K562 (cell line): ENCODE results near the gene GRIN2D. TPM values are rescaled to one million over a fixed set of nuclear protein-coding genes. Genes with fewer than 3 reads are reported as not detected.
A peak's percentile ranks its signal among the peaks of the same experiment; 100 is the strongest.

Experiments used
- CBX2 ChIP-seq: fragments of 200-600 bp; sonication (generic); IDR thresholded peaks from one replicate; pipeline ENCODE4 v1.6.1; 2012; ENCODE audit warnings: mild to moderate bottlenecking, low read length, inconsistent platforms; ENCODE audit not compliant: insufficient read depth, poor library complexity, severe bottlenecking
- CHCHD3 ChIP-seq: fragments of 250-450 bp; sonication (Bioruptor Pico); IDR thresholded peaks from 2 replicates; pipeline ENCODE4 v2.1.2; 2022; ENCODE audit warnings: mild to moderate bottlenecking
- FOXA1 ChIP-seq: fragments of 450-650 bp; IDR thresholded peaks from 2 replicates; pipeline ENCODE4 v1.6.1; 2016; ENCODE audit warnings: mild to moderate bottlenecking, borderline replicate concordance
- HMGN3 ChIP-seq: IDR thresholded peaks from 2 replicates; pipeline ENCODE4 v1.6.1; 2011; ENCODE audit warnings: borderline replicate concordance, low read depth, mild to moderate bottlenecking, mixed read lengths, low read length; ENCODE audit not compliant: insufficient read length; ENCODE audit errors: extremely low read depth
- JUND ChIP-seq, 2 experiments: IDR thresholded peaks; 2 replicates in 1 of 2; 3 replicates in 1 of 2; pipeline ENCODE4 v1.6.1; 2011; ENCODE audit warnings: borderline replicate concordance in 2 of 2, low read depth in 2 of 2, low read length in 2 of 2, improper control_type of control experiment in 1 of 2, missing biosample characterization in 1 of 2, missing genetic modification characterization in 1 of 2, missing genetic modification reagents in 1 of 2
- KAT2B ChIP-seq: IDR thresholded peaks from one replicate; pipeline ENCODE4 v1.6.1; 2012; ENCODE audit warnings: low read depth, mild to moderate bottlenecking, control low read depth, inconsistent platforms, low read length, moderate library complexity
- NUFIP1 ChIP-seq: fragments of 450-650 bp; IDR thresholded peaks from 2 replicates; pipeline ENCODE4 v1.6.1; 2018; ENCODE audit not compliant: partially characterized antibody
- SLC30A9 ChIP-seq: fragments of 250-450 bp; sonication (Bioruptor Pico); IDR thresholded peaks from 2 replicates; pipeline ENCODE4 v1.8.0; 2022; ENCODE audit warnings: mild to moderate bottlenecking, moderate library complexity
- SRF ChIP-seq, 2 experiments: fragments of 250-450, 450-650 bp in 1 of 2; sonication (Bioruptor Pico) in 1 of 2; sonication (generic) in 1 of 2; formaldehyde crosslinking; IDR thresholded peaks; 2 replicates each; pipeline versions ENCODE4 v1.5.0 to v1.5.1; 2020 to 2022; ENCODE audit warnings: mild to moderate bottlenecking in 1 of 2, missing genetic modification reagents in 1 of 2
- ZBED1 ChIP-seq: IDR thresholded peaks from 2 replicates; pipeline ENCODE4 v1.6.1; 2014
- ZKSCAN1 ChIP-seq: fragments of 150-350 bp; IDR thresholded peaks from 2 replicates; pipeline ENCODE4 v1.6.1; 2016; ENCODE audit warnings: low read depth, low read length
- ZNF143 ChIP-seq: sonication (generic); formaldehyde crosslinking; IDR thresholded peaks from 2 replicates; pipeline ENCODE4 v1.9.0; 2022; ENCODE audit warnings: mild to moderate bottlenecking, missing genetic modification reagents
- ZNF511 ChIP-seq: sonication (generic); formaldehyde crosslinking; IDR thresholded peaks from 2 replicates; pipeline ENCODE4 v1.8.0; 2022; ENCODE audit warnings: mild to moderate bottlenecking, missing genetic modification reagents
- polyA plus RNA-seq, 8 experiments: library from polyadenylated mRNA; depleted of rRNA in 4 of 8; stranded (reverse) in 5 of 8; unstranded in 3 of 8; fragments of >200 nt; fragmentation: Nextera tagmentation in 2 of 8; fragmentation: Illumina TruSeq in 1 of 8; extraction: Ambion mirVana in 2 of 8; extraction: Trizol in 1 of 8; gene quantifications; 2 replicates each; pipeline versions ENCODE4 v1.2.1 to v1.2.3, GENCODE V29; 2011 to 2014; ENCODE audit warnings: inconsistent platforms in 1 of 8, missing spikeins in 1 of 8
- total RNA-seq, 7 experiments: library from RNA; depleted of rRNA in 6 of 7; stranded (reverse); fragments of >200 nt in 6 of 7; fragmentation: Illumina TruSeq in 2 of 7; extraction: Trizol in 2 of 7; gene quantifications; 2 replicates each; pipeline versions ENCODE4 v1.2.1 to v1.2.3, GENCODE V29; 2011 to 2021; ENCODE audit warnings: low replicate concordance in 1 of 7
- TF ChIP-seq, protein P1 (sequence below): fragments of 250-450 bp; sonication (Bioruptor Pico); IDR thresholded peaks from 2 replicates; pipeline ENCODE4 v1.4.0; 2020
- TF ChIP-seq, protein P2 (sequence below): fragments of 250-450 bp; sonication (Bioruptor Pico); IDR thresholded peaks from 2 replicates; pipeline ENCODE4 v1.8.0; 2022; ENCODE audit warnings: moderate library complexity, mild to moderate bottlenecking, inconsistent platforms
- TF ChIP-seq, protein P3 (sequence below): sonication (generic); formaldehyde crosslinking; IDR thresholded peaks from 2 replicates; pipeline ENCODE4 v1.8.0; 2022; ENCODE audit warnings: missing genetic modification reagents, mild to moderate bottlenecking, moderate library complexity, borderline replicate concordance

Gene GRIN2D
- total and polyA plus RNA-seq, 9 of the 15 experiments (the other 6 are each of a cell fraction or from before 2014, with no cell fraction given), result 0.32 to 31.5 (median 1.8) TPM

GRCh38 chr19:48363810-48364597, 29.5 kb upstream of the GRIN2D start, which contains the start of the genes SYNGR4 and TMEM143 (continued):
- TF ChIP-seq, protein P1, sequence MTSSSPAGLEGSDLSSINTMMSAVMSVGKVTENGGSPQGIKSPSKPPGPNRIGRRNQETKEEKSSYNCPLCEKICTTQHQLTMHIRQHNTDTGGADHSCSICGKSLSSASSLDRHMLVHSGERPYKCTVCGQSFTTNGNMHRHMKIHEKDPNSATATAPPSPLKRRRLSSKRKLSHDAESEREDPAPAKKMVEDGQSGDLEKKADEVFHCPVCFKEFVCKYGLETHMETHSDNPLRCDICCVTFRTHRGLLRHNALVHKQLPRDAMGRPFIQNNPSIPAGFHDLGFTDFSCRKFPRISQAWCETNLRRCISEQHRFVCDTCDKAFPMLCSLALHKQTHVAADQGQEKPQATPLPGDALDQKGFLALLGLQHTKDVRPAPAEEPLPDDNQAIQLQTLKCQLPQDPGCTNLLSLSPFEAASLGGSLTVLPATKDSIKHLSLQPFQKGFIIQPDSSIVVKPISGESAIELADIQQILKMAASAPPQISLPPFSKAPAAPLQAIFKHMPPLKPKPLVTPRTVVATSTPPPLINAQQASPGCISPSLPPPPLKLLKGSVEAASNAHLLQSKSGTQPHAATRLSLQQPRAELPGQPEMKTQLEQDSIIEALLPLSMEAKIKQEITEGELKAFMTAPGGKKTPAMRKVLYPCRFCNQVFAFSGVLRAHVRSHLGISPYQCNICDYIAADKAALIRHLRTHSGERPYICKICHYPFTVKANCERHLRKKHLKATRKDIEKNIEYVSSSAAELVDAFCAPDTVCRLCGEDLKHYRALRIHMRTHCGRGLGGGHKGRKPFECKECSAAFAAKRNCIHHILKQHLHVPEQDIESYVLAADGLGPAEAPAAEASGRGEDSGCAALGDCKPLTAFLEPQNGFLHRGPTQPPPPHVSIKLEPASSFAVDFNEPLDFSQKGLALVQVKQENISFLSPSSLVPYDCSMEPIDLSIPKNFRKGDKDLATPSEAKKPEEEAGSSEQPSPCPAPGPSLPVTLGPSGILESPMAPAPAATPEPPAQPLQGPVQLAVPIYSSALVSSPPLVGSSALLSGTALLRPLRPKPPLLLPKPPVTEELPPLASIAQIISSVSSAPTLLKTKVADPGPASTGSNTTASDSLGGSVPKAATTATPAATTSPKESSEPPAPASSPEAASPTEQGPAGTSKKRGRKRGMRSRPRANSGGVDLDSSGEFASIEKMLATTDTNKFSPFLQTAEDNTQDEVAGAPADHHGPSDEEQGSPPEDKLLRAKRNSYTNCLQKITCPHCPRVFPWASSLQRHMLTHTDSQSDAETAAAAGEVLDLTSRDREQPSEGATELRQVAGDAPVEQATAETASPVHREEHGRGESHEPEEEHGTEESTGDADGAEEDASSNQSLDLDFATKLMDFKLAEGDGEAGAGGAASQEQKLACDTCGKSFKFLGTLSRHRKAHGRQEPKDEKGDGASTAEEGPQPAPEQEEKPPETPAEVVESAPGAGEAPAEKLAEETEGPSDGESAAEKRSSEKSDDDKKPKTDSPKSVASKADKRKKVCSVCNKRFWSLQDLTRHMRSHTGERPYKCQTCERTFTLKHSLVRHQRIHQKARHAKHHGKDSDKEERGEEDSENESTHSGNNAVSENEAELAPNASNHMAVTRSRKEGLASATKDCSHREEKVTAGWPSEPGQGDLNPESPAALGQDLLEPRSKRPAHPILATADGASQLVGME (CRISPR knock-in tag), result no peak
- TF ChIP-seq CBX2 (no peak), SLC30A9 (CRISPR knock-in tag) (no peak), KAT2B (no peak), ZKSCAN1 (0 out of 2 replicates have a peak, but pooled peaks have one; percentile 24), FOXA1 (no peak), JUND (IDR thresholded peaks at IDR 0.05; ENCODE audit: borderline replicate concordance, low read depth, low read length) (peak; percentile 70), JUND (tag; IDR thresholded peaks at IDR 0.05; ENCODE audit: borderline replicate concordance, low read depth, low read length) (peak; percentile 3; the same call in 1 of the 3 replicates), NUFIP1 (no peak), ZBED1 (no peak), ZNF511 (CRISPR knock-in tag) (peak; percentile 4; the same call in 1 of the 2 replicates), SRF (CRISPR knock-in tag; IDR thresholded peaks at IDR 0.05) (no peak), CHCHD3 (CRISPR knock-in tag) (0 out of 2 replicates have a peak, but pooled peaks have one; percentile 55), ZNF143 (CRISPR knock-in tag) (no peak), HMGN3 (peak; percentile 66)
- TF ChIP-seq, protein P2, sequence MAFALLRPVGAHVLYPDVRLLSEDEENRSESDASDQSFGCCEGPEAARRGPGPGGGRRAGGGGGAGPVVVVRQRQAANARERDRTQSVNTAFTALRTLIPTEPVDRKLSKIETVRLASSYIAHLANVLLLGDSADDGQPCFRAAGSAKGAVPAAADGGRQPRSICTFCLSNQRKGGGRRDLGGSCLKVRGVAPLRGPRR (CRISPR knock-in tag), result 0 out of 2 replicates have a peak, but pooled peaks have one; percentile 54
- TF ChIP-seq, protein P3, sequence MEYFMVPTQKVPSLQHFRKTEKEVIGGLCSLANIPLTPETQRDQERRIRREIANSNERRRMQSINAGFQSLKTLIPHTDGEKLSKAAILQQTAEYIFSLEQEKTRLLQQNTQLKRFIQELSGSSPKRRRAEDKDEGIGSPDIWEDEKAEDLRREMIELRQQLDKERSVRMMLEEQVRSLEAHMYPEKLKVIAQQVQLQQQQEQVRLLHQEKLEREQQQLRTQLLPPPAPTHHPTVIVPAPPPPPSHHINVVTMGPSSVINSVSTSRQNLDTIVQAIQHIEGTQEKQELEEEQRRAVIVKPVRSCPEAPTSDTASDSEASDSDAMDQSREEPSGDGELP (CRISPR knock-in tag), result peak; percentile 96
